H9 (cell line): Measurements from ENCODE around the gene CTPS2. TPM values are rescaled to one million over a fixed set of nuclear protein-coding genes. Genes with fewer than 3 reads are reported as not detected.
A peak's percentile ranks its signal among the peaks of the same experiment; 100 is the strongest.

Experiments used
- DNase-seq: peaks from one replicate; pipeline ENCODE4 v3.0.0-alpha.2; 2017
- H2AFZ ChIP-seq: one replicate; pipeline ENCODE4 v1.6.1; 2013; ENCODE audit warnings: mild to moderate bottlenecking, low read length, control low read depth, moderate library complexity
- H2AK5ac ChIP-seq: 2 replicates; pipeline ENCODE4 v1.6.1; 2013; ENCODE audit warnings: low read length, control low read depth, mixed read lengths; ENCODE audit not compliant: insufficient read length
- H2BK120ac ChIP-seq: one replicate; pipeline ENCODE4 v1.6.1; 2013; ENCODE audit warnings: low read depth, mild to moderate bottlenecking, low read length, control low read depth, inconsistent platforms; ENCODE audit not compliant: poor library complexity, severe bottlenecking
- H2BK12ac ChIP-seq: 2 replicates; pipeline ENCODE4 v1.6.1; 2013; ENCODE audit warnings: low read length, control low read depth, mixed read lengths, low read depth; ENCODE audit not compliant: insufficient read length
- H2BK15ac ChIP-seq: 2 replicates; pipeline ENCODE4 v1.6.1; 2013; ENCODE audit warnings: low read depth, low read length, control low read depth
- H2BK20ac ChIP-seq: one replicate; pipeline ENCODE4 v1.6.1; 2013; ENCODE audit warnings: low read depth, mild to moderate bottlenecking, low read length, control low read depth, inconsistent platforms; ENCODE audit not compliant: poor library complexity, severe bottlenecking
- H2BK5ac ChIP-seq: 2 replicates; pipeline ENCODE4 v1.6.1; 2013; ENCODE audit warnings: low read length, control low read depth, mixed read lengths; ENCODE audit not compliant: insufficient read length
- H3K14ac ChIP-seq: 2 replicates; pipeline ENCODE4 v1.6.1; 2013; ENCODE audit warnings: low read length, control low read depth; ENCODE audit not compliant: insufficient read depth
- H3K18ac ChIP-seq: 2 replicates; pipeline ENCODE4 v1.6.1; 2013; ENCODE audit warnings: low read depth, mild to moderate bottlenecking, mixed read lengths, low read length, control low read depth; ENCODE audit not compliant: insufficient read length
- H3K23ac ChIP-seq: 2 replicates; pipeline ENCODE4 v1.6.1; 2013; ENCODE audit warnings: low read length, control low read depth, mixed read lengths, low read depth; ENCODE audit not compliant: insufficient read length
- H3K23me2 ChIP-seq: 2 replicates; pipeline ENCODE4 v1.6.1; 2013; ENCODE audit warnings: low read depth, mild to moderate bottlenecking, mixed read lengths, low read length, control low read depth; ENCODE audit not compliant: insufficient read length, poor library complexity, severe bottlenecking
- H3K27ac ChIP-seq: 2 replicates; pipeline ENCODE4 v1.5.1; 2013; ENCODE audit warnings: low read length, control low read depth, mixed read lengths, low read depth; ENCODE audit not compliant: insufficient read length
- H3K27me3 ChIP-seq: 2 replicates; pipeline ENCODE4 v1.6.1; 2013; ENCODE audit warnings: low read length, control low read depth, inconsistent platforms; ENCODE audit not compliant: insufficient read depth
- H3K4ac ChIP-seq: 2 replicates; pipeline ENCODE4 v1.6.1; 2013; ENCODE audit warnings: low read depth, mild to moderate bottlenecking, control low read depth, inconsistent platforms, low read length, moderate library complexity
- H3K4me1 ChIP-seq: 2 replicates; pipeline ENCODE4 v1.6.1; 2013; ENCODE audit warnings: low read length, control low read depth, inconsistent platforms; ENCODE audit not compliant: insufficient read depth
- H3K4me2 ChIP-seq: 2 replicates; pipeline ENCODE4 v1.6.1; 2013; ENCODE audit warnings: low read length, control low read depth, mixed read lengths; ENCODE audit not compliant: insufficient read length, insufficient read depth
- H3K56ac ChIP-seq: 2 replicates; pipeline ENCODE4 v1.6.1; 2013; ENCODE audit warnings: low read depth, mild to moderate bottlenecking, mixed read lengths, low read length, control low read depth; ENCODE audit not compliant: insufficient read length
- H3K79me1 ChIP-seq: 2 replicates; pipeline ENCODE4 v1.6.1; 2013; ENCODE audit warnings: low read depth, mild to moderate bottlenecking, moderate library complexity, low read length, control low read depth, inconsistent platforms; ENCODE audit not compliant: insufficient read depth, poor library complexity, severe bottlenecking
- H3K79me2 ChIP-seq: 2 replicates; pipeline ENCODE4 v1.6.1; 2013; ENCODE audit warnings: low read length, control low read depth, inconsistent platforms; ENCODE audit not compliant: insufficient read depth
- H3K9ac ChIP-seq: 2 replicates; pipeline ENCODE4 v1.6.1; 2013; ENCODE audit warnings: low read length, control low read depth, mixed read lengths; ENCODE audit not compliant: insufficient read length; ENCODE audit errors: extremely low read depth
- H3K9me3 ChIP-seq: one replicate; pipeline ENCODE4 v1.6.1; 2013; ENCODE audit warnings: low read depth, low read length, inconsistent platforms; ENCODE audit not compliant: control insufficient read depth
- H3T11ph ChIP-seq: one replicate; pipeline ENCODE4 v1.6.1; 2013; ENCODE audit warnings: mild to moderate bottlenecking, low read length, control low read depth, inconsistent platforms
- H4K20me1 ChIP-seq: one replicate; pipeline ENCODE4 v1.6.1; 2013; ENCODE audit not compliant: control insufficient read depth, insufficient read length, insufficient read depth
- H4K5ac ChIP-seq: 2 replicates; pipeline ENCODE4 v1.6.1; 2013; ENCODE audit warnings: low read depth, mild to moderate bottlenecking, mixed read lengths, low read length, control low read depth; ENCODE audit not compliant: insufficient read length
- H4K8ac ChIP-seq: replicated peaks from 2 replicates; pipeline ENCODE4 v1.6.1; 2013; ENCODE audit warnings: low read length, control low read depth, mixed read lengths, low read depth; ENCODE audit not compliant: insufficient read length
- H4K91ac ChIP-seq: 2 replicates; pipeline ENCODE4 v1.6.1; 2013; ENCODE audit warnings: low read depth, mild to moderate bottlenecking, moderate library complexity, mixed read lengths, low read length, control low read depth; ENCODE audit not compliant: insufficient read length
- H3K27ac Mint-ChIP-seq, 3 experiments: 2 replicates in 2 of 3; 3 replicates in 1 of 3; pipeline ENCODE4 v1.8.0; 2020 to 2021; ENCODE audit warnings: mixed read lengths in 3 of 3, mild to moderate bottlenecking in 1 of 3, moderate library complexity in 1 of 3
- H3K27me3 Mint-ChIP-seq: 2 replicates; pipeline ENCODE4 v1.8.0; 2021; ENCODE audit warnings: low read depth, mild to moderate bottlenecking, moderate library complexity, mixed read lengths
- H3K36me3 Mint-ChIP-seq, 3 experiments: 2 replicates in 2 of 3; 3 replicates in 1 of 3; pipeline ENCODE4 v1.8.0; 2020 to 2021; ENCODE audit warnings: low read depth in 3 of 3, mixed read lengths in 3 of 3; ENCODE audit not compliant: insufficient read depth in 1 of 3
- H3K4me1 Mint-ChIP-seq, 2 experiments: 2 replicates each; pipeline ENCODE4 v1.8.0; 2020; ENCODE audit warnings: mixed read lengths in 2 of 2
- H3K4me3 Mint-ChIP-seq, 2 experiments: 2 replicates in 1 of 2; 3 replicates in 1 of 2; pipeline ENCODE4 v1.8.0; 2020 to 2021; ENCODE audit warnings: mild to moderate bottlenecking in 2 of 2, mixed read lengths in 2 of 2, moderate library complexity in 1 of 2
- H3K9me3 Mint-ChIP-seq, 2 experiments: 2 replicates in 1 of 2; 3 replicates in 1 of 2; pipeline ENCODE4 v1.8.0; 2020; ENCODE audit warnings: mild to moderate bottlenecking in 2 of 2, mixed read lengths in 2 of 2, moderate library complexity in 1 of 2
- CTCF ChIP-seq: fragments of 200-600 bp; sonication (generic); conservative IDR thresholded peaks from 3 replicates; pipeline ENCODE4 v1.8.0; 2021; ENCODE audit warnings: antibody characterized with exemption, mild to moderate bottlenecking
- WGBS: extraction: QIAGEN DNeasy Blood & Tissue Kit; methylation state at CpG from one replicate; pipeline ENCODE4 v1.1.7; 2013; ENCODE audit warnings: missing lambda C conversion rate, low lambda C conversion rate, mixed read lengths; ENCODE audit not compliant: insufficient read length; ENCODE audit errors: extremely low coverage; 5-methylcytosine and 5-hydroxymethylcytosine counted together
- total RNA-seq: library from RNA; stranded (reverse); gene quantifications from 2 replicates; pipeline ENCODE4 v1.2.1, GENCODE V29; 2021

The CTPS2 gene
- total RNA-seq, 1 experiment from 2014 or later = 69.7 TPM

DNA sequence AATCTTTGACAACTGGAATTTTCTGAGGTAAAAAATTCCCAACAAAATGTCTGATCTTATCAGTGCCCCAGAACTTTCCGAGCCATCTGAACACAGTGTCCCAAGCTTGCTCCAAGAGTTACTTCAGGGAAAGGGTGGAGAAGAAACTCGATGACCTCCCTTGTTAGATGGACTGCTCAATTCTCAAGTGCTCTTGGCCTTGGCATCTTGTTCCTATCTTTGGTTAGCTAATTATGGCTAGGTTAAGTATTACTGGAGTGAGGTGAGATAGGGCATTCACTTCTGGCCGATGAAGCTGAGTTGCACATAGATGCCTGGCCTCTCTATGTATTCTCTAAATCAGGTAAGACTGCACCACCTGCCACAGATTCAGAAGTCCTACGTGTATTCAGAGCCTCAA lies 71.6 kb downstream of the CTPS2 start:
- Histone ChIP-seq H3T11ph (no peak overlapping the region), H2BK120ac (no peak overlapping the region), H3K9me3 (no peaks in the 10 kb centered on the region), H3K4me1 (peaks cover 6% of the 10 kb centered on the region; the same call in 1 of the 2 replicates), H3K4ac (no peak overlapping the region), H4K91ac (no peak overlapping the region), H3K23ac (no peak overlapping the region), H3K27me3 (no peaks in the 10 kb centered on the region), H3K79me2 (no peaks in the 10 kb centered on the region), H3K9ac (no peak overlapping the region), H2AK5ac (no peak overlapping the region), H2BK12ac (no peak overlapping the region), H3K14ac (no peak overlapping the region), H3K4me2 (no peak overlapping the region), H3K79me1 (no peaks in the 10 kb centered on the region), H2BK15ac (no peak overlapping the region), H3K56ac (no peak overlapping the region), H2BK5ac (no peak overlapping the region), H4K5ac (no peak overlapping the region), H3K18ac (no peak overlapping the region), H4K8ac (no peak overlapping the region), H2BK20ac (no peak overlapping the region), H3K27ac (no peak overlapping the region), H4K20me1 (no peaks in the 10 kb centered on the region), H3K23me2 (no peaks in the 10 kb centered on the region), H2AFZ (no peak overlapping the region)
- WGBS = no CpG with 5 or more reads among the region's 4 CpGs
- no peak for TF ChIP-seq CTCF
- H3K27me3 Mint-ChIP-seq = no peaks in the 10 kb centered on the region
- peaks cover 26% of the 10 kb centered on the region in 2 experiments for H3K4me1 Mint-ChIP-seq
- peaks cover 2 to 5% of the 10 kb centered on the region in 2 experiments; a peak in 3 of 5 replicates for H3K9me3 Mint-ChIP-seq
- H3K4me3 Mint-ChIP-seq = no peak overlapping the region
- H3K36me3 Mint-ChIP-seq = peaks cover 38 to 76% (median 71%) of the 10 kb centered on the region in 3 experiments
- no peak for DNase-seq
- peak overlapping the region in 1 of 3 experiments; percentile 18; a peak in 1 of 7 replicates for H3K27ac Mint-ChIP-seq
